Effector CD4-positive, alpha-beta T cell (primary cell): ENCODE data around the gene TMEM121.

ENCODE experiments used
- DNase-seq: peaks from one replicate; pipeline ENCODE4 v3.0.0-alpha.2; 2020

TMEM121 gene

DNA sequence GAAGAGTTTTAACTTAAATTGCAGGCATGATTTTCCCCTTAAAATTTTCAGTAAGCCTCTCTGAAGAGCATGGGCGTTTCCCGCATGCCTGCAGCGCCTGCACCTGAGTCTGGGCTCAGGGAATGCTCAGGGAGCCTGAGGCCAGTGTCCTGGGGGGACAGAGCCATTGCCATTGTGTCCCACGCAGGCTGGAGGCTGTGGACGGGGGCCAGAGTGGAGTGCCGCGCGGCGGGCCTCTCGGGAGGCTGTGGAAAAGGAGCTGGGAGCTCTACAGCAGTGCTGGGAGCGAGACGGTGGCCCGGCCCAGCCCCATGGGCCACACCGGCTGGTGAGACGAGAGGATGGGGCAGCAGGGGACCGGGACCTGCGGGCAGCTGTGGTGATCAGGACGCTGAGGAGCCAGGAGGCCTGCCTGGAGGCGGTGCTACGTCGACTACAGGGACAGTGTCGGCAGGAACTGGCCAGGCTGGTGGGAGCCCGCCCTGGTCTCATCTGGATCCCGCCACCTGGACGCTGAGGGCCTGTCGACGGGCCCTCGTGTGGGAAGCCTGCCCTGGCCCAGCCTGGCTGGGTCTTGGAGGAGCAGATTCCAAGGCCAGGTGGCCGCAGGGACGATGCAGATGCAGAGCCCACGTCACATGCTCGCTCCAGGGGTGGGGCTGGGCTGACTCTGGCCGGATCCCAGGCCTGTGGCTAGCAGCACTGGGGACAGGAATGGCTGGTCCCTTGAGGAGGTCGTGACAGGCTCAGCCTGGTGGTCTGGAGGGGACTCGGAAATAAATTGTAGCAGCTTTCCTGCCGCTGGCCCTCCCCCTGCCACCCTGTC is 27.7 kb upstream of the TMEM121 start:
- no peak for DNase-seq

- DNase-seq: no peak
Measured at GRCh38 chr14:105499256-105500035, 26.9 kb upstream of the TMEM121 start.

DNA sequence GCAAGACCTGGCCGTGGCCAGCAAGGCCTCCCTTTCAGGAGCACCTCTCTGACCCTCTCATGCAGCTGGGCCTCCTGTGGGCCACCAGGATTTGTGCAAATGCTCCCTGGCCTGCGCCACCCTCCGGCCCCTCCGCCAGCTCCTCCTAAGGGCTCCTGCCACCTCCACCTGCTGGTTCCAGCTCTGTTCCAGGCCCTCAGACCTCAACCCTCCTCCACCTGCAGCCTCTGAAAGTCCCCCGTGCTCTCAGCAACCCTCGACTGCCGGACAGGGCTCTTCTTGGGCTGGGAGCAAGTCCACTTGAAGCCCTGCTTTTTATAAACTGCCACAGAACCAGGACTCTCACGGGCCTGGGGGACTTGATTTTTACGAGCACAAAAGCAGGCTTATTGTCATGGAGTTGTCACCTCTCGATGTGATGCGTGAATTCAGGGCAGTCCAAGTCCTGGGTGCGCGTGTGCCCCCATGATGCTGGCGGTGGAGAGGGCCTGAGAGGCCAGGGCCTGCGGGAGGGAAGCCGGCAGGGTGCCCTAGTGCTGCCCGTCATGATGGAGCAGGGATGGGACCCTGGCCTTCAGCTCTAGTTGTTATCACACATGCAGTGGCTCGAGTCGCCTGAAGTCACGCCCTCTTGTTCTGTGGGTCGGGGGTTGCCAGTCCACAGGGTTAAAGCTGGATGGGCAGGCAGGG is 26.2 kb upstream of the TMEM121 start:
- DNase-seq: no peak

GRCh38 chr14:105500726-105501101 is 25.7 kb upstream of the TMEM121 start:
- DNase-seq: no peak

DNA sequence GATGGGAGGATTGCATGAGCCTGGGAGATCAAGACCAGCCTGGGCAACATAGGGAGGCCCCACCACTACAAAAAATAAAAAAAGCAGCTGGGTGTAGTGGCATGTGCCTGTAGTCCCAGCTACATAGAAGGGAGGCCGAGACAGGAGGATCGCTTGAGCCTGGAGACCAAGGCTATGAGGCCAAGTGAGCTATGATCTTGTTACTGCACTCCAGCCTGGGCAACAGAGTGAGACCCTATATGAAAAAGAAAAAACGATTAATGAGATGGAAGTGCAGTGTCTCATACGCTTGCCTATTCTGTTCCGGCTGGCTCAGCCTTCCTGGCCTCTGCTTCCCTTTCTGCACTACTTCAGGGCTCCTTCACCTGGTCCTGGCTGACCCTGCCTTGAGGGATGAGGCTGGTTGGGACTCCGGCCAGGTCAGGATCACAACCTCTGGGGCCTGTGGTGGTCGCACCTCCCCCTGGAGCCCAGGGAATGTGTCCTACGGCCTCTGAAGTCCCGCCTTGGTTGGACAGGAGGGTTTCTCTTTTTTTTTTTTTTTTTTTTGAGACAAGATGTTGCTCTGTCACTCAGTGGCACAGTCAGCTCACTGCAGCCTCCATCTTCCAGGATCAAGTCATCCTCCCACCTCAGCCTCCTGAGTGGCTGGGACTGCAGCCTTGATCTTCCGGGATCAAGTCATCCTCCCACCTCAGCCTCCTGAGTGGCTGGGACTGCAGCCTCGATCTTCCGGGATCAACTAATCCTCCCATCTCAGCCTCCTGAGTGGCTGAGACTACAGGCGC is 24.7 kb upstream of the TMEM121 start:
- no peak for DNase-seq

DNA sequence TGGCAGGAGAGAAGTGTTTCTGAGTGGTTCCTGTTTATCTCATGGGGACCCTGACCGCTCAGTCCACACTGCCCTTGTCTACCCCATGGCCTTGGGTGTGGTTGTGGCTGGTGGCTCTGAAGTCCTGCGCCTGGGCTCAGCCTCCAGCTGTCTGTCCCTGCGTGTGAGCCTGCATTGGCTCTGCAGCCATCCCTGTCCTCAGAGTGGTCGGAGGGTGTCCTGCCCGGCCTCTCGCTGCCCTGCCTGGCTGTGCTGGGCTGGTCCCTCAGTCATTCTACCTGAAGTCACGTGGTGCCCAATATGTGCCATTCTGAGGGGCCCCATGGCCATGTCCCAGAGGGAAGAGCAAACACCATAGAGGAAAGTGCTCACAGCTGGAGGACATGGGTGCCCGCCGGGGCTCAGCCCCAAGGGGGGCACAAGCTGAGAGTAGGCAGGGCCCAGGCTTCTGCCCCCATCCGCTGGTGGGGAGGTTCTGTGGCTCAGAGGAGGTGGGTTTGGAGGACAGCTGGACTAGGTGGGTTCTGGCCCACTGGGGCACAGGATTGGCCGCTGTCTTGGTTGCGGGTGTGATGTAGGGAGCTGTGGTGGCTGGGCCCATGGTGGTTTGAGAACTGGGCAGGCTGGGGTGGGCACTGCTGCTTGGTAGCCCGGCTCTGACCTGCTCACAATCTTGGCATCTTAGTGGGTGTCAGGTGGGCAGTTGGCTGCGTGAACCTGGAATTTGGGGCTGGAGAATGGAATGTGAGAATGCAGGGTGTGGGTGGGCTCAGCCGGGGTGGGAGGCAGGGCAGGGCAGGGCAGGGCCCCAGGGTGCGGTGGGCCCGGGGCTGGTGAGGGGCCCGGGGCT is 23.7 kb upstream of the TMEM121 start:
- DNase-seq: no peak

DNA sequence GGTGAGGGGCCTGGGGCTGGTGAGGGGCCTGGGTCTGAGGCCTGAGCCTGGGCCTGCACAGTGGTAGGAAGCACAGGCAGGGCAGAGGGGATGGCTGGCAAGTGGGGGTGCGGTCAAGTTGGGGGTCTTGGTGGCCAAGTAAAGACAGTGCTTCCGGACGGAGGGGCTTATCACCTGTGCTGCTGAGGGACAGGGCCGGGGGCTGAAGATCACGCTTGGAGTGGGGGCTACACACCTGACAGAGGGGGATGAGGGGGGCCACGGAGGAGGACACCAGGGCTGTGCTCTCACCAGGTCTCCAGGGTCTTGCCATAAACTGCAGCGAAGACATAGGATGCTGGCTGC is 23.1 kb upstream of the TMEM121 start:
- DNase-seq: no peak

DNA sequence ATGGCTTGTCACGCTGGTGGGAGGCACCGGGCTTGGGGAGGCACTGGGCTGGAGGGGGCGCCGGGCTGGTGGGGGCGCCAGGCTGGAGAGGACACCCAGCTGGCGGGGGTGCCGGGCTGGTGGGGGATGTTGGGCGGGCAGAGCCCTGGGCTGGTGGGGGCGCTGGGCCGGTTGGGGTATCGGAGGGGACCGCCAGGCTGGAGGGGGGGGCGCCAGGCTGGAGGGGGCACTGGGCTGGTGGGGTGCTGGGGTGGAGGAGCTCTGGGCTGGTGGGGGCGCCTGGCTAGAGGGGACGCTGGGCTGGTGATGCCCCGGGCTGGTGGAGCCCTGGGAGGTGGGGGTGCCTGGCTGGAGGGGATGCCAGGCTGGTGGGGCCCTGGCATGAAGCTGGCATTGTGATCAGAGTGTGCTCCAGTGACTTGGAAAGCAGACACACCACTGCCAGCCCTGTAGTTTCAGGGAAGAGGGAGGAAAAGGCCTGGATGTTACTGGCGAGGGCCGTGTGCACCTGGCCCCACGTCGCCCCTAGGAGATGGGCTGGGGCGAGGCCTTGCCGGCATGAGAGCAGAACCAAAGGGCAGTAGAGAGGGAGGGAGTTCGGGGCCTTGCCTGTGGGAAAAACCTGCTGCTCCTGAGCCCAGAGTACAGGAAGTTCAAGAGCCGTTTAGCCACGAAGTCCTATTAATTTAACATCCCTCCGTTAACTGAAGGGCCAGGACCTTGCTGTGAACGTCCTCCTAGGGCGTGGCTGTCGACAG is 22.3 kb upstream of the TMEM121 start:
- DNase-seq: no peak

DNA sequence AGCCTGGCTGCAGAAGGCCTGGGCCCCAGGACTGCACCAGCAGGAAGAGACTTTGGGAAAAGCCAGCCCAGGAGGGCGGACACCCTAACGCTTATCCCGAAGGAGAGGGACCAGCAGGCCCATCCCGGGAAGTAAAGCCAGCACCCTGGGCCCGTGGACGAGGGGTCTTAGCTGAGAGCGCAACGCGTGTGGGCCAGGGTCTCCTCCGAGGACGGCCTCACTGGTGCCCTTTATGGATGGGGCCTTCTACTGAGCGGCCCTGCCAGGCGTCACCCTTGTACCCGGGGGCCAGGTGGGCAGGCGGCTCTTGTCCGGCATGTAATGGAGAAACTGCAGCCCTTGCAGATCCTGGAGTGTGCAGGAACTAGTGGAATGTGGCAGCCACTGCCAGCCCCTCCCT is 21.3 kb upstream of the TMEM121 start:
- no peak for DNase-seq

DNA sequence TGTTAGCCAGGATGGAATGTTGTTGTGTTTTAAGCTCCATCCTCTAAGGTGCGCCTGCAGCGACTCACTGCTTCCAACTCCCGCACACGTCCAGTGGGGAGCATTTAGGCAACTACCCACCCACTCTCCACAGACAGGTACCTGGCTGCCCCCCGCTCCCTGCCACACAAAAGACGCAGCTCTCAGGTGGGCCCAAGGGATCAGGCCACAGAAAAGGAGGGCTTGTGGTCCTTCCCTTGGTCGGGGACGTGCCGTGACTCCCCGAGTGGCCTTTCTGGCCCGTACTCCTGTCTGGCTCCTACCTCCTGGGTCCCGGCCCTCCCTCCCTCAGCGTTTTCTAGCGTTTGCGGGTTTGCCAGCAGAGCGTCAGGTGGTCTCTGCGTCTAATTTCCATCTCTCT is 19.1 kb upstream of the TMEM121 start:
- no peak for DNase-seq

DNA sequence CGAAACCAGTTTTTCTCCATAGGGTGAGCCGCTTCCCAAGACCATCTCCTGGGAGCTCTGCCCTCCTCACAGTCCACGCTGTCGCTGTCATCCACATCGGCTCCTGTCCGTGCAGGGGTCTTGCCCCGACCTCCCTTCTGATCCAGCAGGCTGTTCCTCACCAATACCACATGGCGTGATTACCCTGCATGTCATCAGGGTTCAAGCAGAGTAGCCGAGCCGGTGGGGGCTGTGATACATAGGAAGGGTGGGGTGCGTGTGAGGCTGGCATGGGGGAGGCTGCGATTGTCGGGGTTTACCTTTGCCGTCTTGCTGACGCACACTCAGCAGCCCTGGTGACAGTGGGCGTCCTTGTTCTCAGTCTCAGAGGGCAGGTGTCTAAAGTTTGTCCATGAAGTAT is 18.3 kb upstream of the TMEM121 start:
- DNase-seq: no peak

DNA sequence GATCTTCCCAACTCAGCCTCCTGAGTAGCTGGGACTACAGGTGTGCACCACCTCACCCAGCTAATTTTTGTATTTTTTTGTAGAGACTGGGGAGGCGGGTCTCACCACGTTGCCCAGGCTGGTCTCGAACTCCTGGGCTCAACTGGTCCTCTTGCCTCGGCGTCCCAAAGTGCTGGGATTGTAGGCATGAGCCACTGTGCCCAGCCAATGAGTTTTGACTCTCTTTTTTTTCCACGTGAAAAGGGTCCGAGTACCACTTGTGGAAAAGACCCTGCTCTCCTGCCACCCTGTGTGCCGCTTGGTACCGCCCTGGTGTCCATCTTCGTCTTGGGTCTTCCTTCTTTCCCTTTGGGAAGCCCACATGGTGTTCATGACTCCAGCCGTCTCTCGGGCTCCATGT is 17.8 kb upstream of the TMEM121 start:
- DNase-seq: no peak

DNA sequence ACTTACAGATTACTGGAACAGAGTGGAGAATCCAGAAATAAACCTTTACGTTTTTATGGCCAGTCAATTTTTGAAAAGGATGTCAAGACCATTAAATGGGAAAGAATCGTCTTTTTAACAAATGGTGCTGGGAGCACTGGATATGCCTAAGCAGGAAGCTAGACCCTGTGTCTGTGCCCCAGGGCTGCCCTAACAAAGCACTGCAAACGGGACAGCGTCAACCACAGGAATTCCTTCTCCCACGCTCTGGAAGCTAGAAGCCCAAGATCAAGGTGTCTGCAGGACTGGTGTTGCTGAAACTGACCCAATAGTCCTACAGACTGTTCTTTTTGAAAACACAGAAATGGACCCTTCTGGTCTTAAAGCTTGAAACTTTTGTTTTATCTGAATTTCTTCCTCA is 9.3 kb upstream of the TMEM121 start:
- no peak for DNase-seq

DNA sequence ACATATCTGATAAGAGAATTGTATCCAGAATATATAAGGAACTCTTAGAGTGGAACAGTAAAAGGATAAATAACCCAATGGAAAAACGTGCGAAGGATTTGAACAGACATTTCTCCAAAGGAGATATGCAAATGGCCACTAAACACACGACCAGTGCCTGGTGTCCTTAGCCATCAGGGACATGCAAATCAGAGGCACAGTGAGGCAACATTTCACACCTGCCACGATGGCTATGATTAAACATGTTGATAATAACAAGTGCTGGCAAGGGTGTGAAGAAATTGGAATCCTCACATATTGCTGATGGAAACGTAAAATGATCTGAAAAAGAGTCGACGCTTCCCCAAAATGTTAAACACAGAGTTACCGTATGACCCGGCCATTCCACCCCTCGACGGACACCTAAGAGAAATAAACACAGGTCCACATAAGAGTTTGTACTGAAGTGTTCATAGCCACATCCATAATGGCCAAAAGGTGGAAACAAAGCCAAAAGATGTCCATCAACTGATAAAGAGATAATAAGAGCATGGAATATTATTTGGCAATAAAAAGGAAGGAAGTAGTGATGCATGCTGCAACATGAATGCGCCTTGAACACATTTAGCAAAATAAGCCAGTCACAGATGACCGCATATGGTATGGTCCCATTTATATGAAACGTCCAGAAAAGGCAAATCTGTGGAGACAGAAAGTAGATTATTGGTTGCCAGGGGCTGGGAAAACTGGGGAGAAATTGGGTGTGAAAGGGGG is 6.3 kb upstream of the TMEM121 start:
- DNase-seq: no peak

DNA sequence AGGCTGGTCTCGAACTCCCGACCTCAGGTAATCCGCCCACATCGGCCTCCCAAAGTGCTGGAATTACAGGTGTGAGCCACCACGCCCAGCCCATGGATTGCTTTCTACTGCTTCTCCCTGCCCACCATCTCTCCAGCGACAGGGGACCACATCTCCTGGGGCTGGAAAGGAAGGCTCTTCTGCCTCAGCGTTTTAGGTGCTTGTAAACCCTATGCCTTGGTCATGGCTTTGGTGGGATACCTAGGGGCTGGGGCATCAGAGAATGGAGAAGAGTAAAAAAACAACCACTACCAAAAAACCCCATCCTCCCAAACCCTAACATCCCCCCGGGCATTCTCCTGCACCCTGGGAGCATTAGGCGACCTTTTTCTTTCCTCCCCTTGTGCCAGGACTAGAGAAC is 1.1 kb upstream of the TMEM121 start:
- no peak for DNase-seq

GRCh38 chr14:105526776-105527380 is 495 bp downstream of the TMEM121 start:
- DNase-seq: no peak

DNA sequence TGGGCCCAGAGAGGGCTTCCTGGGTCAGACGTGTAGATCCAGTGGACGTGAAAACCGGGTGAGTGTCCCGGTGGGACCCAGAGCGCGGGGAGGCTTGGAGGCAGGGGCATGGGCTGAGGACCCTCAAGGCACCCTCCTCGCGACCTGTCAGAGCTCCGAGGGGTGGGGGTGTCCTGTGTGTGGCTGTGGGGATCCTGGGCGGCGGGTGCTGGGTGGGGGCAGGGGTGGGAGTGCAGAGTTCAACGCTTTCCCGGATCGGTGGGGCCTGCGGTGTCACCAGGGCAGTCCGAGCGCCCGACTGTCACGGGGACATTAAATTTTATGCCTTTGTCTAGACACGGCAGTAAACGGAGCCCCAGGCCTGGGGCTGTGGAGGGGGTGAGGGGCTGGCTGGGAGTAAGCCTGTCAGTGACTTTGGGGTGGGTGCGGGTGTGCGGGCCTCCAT is 1.0 kb downstream of the TMEM121 start:
- no peak for DNase-seq

DNA sequence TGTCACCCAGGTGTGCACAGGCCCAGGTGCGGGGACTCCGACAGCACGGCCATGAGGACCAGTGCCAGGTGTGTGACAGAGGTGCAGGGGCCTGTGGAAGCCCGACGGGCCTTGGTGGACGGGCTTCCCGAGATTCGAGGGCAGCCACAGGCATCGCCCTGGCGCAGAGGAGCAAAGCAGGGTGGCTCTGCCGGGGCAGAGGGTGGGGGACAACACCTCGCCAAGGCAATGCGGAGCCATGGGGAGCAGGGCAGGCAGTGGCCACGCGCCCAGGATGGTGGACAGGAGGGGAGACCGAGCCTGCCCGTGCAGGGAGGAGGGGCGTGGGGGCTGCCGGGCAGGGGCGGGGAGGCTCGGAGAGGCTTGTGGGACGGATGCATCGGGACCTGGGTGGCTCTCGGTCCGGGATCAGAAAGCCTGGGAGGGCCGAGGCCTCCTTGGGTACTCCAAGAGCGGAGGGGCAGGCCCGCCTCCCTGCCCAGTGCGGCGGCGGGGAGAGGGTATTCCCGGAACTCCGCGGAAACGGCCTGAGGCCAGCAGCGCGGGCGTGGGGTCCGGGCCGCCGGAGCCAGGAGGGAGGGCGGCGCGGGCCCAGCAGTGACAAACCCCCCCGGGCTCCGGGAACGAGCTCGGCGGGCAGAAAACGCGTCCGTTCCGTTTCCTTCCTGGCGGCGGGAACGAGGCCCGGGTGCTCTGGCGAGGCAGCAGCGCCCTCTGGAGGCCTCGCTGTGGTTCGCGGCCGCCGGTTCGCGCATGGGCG is 1.6 kb downstream of the TMEM121 start:
- peak; percentile 68 for DNase-seq
